ENCODE results near the gene DCDC2C. TPM values are rescaled to one million over a fixed set of nuclear protein-coding genes. Genes with fewer than 3 reads are reported as not detected.

Gene DCDC2C
- polyA plus RNA-seq, 3 donors, result not detected

DNA sequence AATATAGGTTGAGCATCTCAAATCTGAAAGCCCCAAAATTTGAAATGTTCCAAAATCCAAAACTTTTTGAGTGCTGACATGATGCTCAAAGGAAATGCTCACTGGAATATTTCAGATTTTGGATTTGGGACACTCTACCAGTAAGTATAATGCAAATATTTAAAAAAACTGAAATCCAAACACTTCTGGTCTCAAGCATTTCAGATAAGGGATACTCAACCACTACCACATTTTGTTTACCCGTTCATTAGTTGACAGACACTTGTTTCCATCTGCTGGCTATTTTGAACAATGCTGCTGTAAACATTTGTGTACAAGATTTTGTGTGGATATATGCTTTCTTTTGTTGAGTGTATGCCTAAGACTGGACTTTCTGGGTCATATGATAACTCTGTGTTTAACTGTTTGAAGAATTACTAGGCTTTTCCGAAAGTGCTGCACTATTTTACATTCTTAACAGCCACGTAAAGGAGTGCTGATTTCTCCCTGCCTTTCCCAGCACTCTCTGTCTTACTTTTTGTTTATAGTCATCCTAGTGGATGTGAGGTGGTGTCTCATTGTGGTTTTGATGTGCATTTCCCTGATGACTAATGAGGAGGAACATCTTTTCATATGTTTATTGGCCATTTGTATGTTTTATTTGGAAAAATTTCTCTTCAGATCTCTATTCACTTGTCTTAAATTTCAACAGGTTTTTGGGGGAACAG lies 19.5 kb upstream of the DCDC2C start:
- no peaks in the 10 kb centered on the region for H3K4me1 Mint-ChIP-seq
- no peak overlapping the region for H3K27ac ChIP-seq (ENCODE audit: low read depth in 1 of 2, low read length in 2 of 2)
- H3K27me3 ChIP-seq (ENCODE audit: control insufficient read depth in 2 of 2, insufficient read depth in 2 of 2, low read length in 2 of 2), result no peaks in the 10 kb centered on the region
- H3K9me3 Mint-ChIP-seq, result peaks cover 0 to 2% (median 0%) of the 10 kb centered on the region in 7 donors
- no peak overlapping the region for H3K9ac ChIP-seq (ENCODE audit: insufficient read depth, low read length, poor library complexity, severe bottlenecking)
- no peak overlapping the region for H2AFZ ChIP-seq (ENCODE audit: insufficient read depth, low read depth, low read length, poor library complexity, severe bottlenecking)
- H3K4me1 ChIP-seq (ENCODE audit: control insufficient read depth in 1 of 2, insufficient read depth in 2 of 2, low read length in 2 of 2), result no peaks in the 10 kb centered on the region
- no peak for DNase-seq
- H3K4me3 Mint-ChIP-seq, result no peak overlapping the region
- WGBS (ENCODE audit: insufficient coverage), result no CpG with 5 or more reads among the region's 3 CpGs
- peaks cover 0 to 3% (median 2%) of the 10 kb centered on the region in 3 donors for H3K27me3 Mint-ChIP-seq (ENCODE audit: low read depth in 3 of 3)
- intact Hi-C loops (cut with micrococcal nuclease), result no loop called here
- no peaks in the 10 kb centered on the region for H4K20me1 ChIP-seq (ENCODE audit: insufficient read depth, low read length)
- TF ChIP-seq CTCF (IDR thresholded peaks at IDR 0.05), result no peak
- H3K27ac Mint-ChIP-seq, result no peak overlapping the region
- H3K9me3 ChIP-seq (replicated peaks in 1 of 2; ENCODE audit: control insufficient read depth in 1 of 2, insufficient read depth in 1 of 2, low read length in 2 of 2), result no peaks in the 10 kb centered on the region
- no peaks in the 10 kb centered on the region for H3K36me3 ChIP-seq (replicated peaks in 1 of 2; ENCODE audit: control insufficient read depth in 1 of 2, insufficient read depth in 2 of 2, low read length in 2 of 2)
- H3K4me2 ChIP-seq (replicated peaks; ENCODE audit: extremely low read depth, low read length, poor library complexity, severe bottlenecking), result no peak overlapping the region
- no peak overlapping the region for H3K4me3 ChIP-seq (replicated peaks in 1 of 3; ENCODE audit: low read depth in 2 of 3, low read length in 3 of 3)
- no peaks in the 10 kb centered on the region for H3K79me2 ChIP-seq (ENCODE audit: insufficient read depth, low read length)
- H3K36me3 Mint-ChIP-seq, result no peaks in the 10 kb centered on the region

DNA sequence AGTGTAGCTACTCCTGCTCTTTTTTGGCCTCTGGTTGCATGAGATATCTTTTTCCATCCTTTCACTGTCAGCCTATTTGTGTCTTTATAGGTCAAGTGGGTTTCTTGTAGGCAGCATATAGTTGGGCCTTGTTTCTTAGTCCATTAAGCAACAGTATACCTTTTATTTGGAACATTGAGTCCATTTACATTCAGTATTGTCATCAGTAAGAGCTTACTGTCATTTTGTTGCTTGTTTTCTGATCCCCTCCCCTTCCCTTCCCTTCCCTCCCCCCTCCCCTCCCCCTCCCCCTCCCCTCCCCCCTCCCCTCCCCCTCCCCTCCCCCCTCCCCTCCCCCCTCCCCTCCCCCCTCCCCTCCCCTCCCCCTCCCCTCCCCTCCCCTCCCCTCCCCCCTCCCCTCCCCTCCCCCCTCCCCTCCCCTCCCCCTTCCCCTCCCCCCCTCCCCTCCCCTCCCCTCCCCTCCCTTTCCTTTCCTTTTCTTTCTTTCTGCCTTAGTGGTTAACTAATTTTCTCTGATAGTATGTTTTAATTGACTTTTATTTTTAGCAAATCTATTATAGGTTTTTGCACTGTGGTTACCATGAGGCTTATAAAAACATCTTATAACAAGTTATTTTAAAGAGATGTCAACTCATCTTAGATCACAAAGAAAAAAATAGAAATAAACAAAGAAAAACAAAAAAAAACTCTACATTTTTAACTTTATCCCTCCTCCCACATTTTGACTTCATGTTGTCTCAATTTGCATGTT lies 13.2 kb upstream of the DCDC2C start:
- no peaks in the 10 kb centered on the region for H3K79me2 ChIP-seq (ENCODE audit: insufficient read depth, low read length)
- intact Hi-C loops (cut with micrococcal nuclease), result no loop called here
- H3K4me1 Mint-ChIP-seq, result no peaks in the 10 kb centered on the region
- H2AFZ ChIP-seq (ENCODE audit: insufficient read depth, low read depth, low read length, poor library complexity, severe bottlenecking), result no peak overlapping the region
- no peak overlapping the region for H3K4me3 Mint-ChIP-seq
- H3K27me3 Mint-ChIP-seq (ENCODE audit: low read depth in 3 of 3), result peaks cover 2 to 7% (median 2%) of the 10 kb centered on the region in 3 donors
- H3K27ac ChIP-seq (ENCODE audit: low read depth in 1 of 2, low read length in 2 of 2), result no peak overlapping the region
- H3K36me3 ChIP-seq (replicated peaks in 1 of 2; ENCODE audit: control insufficient read depth in 1 of 2, insufficient read depth in 2 of 2, low read length in 2 of 2), result no peaks in the 10 kb centered on the region
- H3K27me3 ChIP-seq (ENCODE audit: control insufficient read depth in 2 of 2, insufficient read depth in 2 of 2, low read length in 2 of 2), result no peaks in the 10 kb centered on the region
- H3K4me1 ChIP-seq (ENCODE audit: control insufficient read depth in 1 of 2, insufficient read depth in 2 of 2, low read length in 2 of 2), result no peaks in the 10 kb centered on the region
- peaks cover 0 to 6% (median 0%) of the 10 kb centered on the region in 7 donors for H3K9me3 Mint-ChIP-seq
- DNase-seq, result no peak
- no peaks in the 10 kb centered on the region for H3K9me3 ChIP-seq (replicated peaks in 1 of 2; ENCODE audit: control insufficient read depth in 1 of 2, insufficient read depth in 1 of 2, low read length in 2 of 2)
- no peaks in the 10 kb centered on the region for H3K36me3 Mint-ChIP-seq
- H4K20me1 ChIP-seq (ENCODE audit: insufficient read depth, low read length), result no peaks in the 10 kb centered on the region
- no peak overlapping the region for H3K4me3 ChIP-seq (replicated peaks in 1 of 3; ENCODE audit: low read depth in 2 of 3, low read length in 3 of 3)
- no peak overlapping the region for H3K9ac ChIP-seq (ENCODE audit: insufficient read depth, low read length, poor library complexity, severe bottlenecking)
- TF ChIP-seq CTCF (IDR thresholded peaks at IDR 0.05), result no peak
- H3K4me2 ChIP-seq (replicated peaks; ENCODE audit: extremely low read depth, low read length, poor library complexity, severe bottlenecking), result no peak overlapping the region
- no peak overlapping the region for H3K27ac Mint-ChIP-seq

Data from CD14-positive monocyte (primary cell).